Mucosa of stomach (tissue), 1 donor: Measurements from ENCODE around the gene TRAF1.

Experiments used
- H3K27me3 ChIP-seq: one replicate; pipeline ENCODE4 v1.7.0; 2013; ENCODE audit warnings: mild to moderate bottlenecking, low read length; ENCODE audit not compliant: control insufficient read depth, insufficient read depth
- H3K36me3 ChIP-seq: one replicate; pipeline ENCODE4 v1.7.0; 2013; ENCODE audit warnings: low read length; ENCODE audit not compliant: control insufficient read depth, insufficient read depth
- H3K4me1 ChIP-seq: one replicate; pipeline ENCODE4 v1.7.0; 2013; ENCODE audit warnings: mild to moderate bottlenecking, low read length; ENCODE audit not compliant: control insufficient read depth, insufficient read depth
- H3K4me3 ChIP-seq: one replicate; pipeline ENCODE4 v1.7.0; 2013; ENCODE audit warnings: low read length
- H3K9ac ChIP-seq: one replicate; pipeline ENCODE4 v1.7.0; 2013; ENCODE audit warnings: mild to moderate bottlenecking, low read length, moderate library complexity
- H3K9me3 ChIP-seq: one replicate; pipeline ENCODE4 v1.7.0; 2013; ENCODE audit warnings: mild to moderate bottlenecking, low read length, moderate library complexity; ENCODE audit not compliant: control insufficient read depth
- donor health status: Pancreatic carcinoma.

TRAF1 gene

DNA sequence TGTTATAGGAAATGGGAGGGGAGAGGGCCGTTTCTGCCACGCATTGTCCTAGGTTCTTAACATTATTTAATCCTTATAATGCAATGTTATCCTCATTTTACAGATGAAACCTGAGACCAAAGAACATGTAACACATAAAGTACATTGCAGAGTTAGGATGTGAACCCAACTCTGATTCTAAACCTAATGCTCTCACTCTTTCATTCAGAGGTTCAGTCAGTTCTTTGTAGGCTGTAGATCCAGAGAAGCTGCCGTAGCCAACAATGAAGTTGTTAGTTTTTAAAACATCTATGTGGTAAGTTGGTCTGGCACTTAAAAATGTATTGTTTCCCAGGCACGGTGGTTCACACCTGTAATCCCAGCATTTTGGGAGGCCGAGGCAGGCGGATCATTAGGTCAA lies 73.4 kb downstream of the TRAF1 start:
- H3K4me3 ChIP-seq, result no peak overlapping the region
- H3K36me3 ChIP-seq, result no peaks in the 10 kb centered on the region
- no peak overlapping the region for H3K9ac ChIP-seq
- peaks cover 10% of the 10 kb centered on the region for H3K4me1 ChIP-seq
- no peaks in the 10 kb centered on the region for H3K27me3 ChIP-seq
- H3K9me3 ChIP-seq, result no peaks in the 10 kb centered on the region
